Measurements from ENCODE around the gene AK2. TPM values are rescaled to one million over a fixed set of nuclear protein-coding genes. Genes with fewer than 3 reads are reported as not detected.

Gene AK2
- polyA plus RNA-seq, 3 donors, result 68.8 to 180 (median 162) TPM

DNA sequence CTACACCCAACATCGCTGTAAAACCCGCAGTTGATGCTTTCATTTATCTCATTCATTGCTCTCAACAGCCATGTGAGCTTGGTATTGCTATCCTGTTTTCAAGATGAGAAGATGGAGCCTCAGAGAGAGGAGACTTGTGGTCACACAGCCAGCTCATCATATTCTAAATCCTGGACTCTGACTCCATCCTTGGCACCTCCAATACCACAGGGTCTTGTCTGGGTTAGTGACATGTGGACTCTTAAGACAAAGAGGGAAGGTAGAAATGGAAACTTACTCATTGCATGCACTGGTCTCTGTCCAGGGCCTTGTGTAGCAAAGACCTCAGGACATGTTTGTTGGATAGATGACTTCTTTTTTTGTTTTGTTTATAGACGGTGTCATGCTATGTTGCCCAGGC lies 65.1 kb downstream of the AK2 start:
- Mint-ChIP-seq H3K9me3 (peaks cover 0 to 13% (median 5%) of the 10 kb centered on the region in 7 donors), H3K27me3 (ENCODE audit: low read depth in 3 of 3) (peaks cover 27 to 30% (median 29%) of the 10 kb centered on the region in 3 donors), H3K36me3 (peaks cover 9 to 18% of the 10 kb centered on the region in 2 donors), H3K27ac (no peak overlapping the region), H3K4me1 (peaks cover 27% of the 10 kb centered on the region), H3K4me3 (peak overlapping the region in 1 of 2 donors; percentile 94)
- Histone ChIP-seq H3K4me2 (replicated peaks; ENCODE audit: extremely low read depth, low read length, poor library complexity, severe bottlenecking) (no peak overlapping the region), H3K4me3 (replicated peaks in 1 of 3; ENCODE audit: low read depth in 2 of 3, low read length in 3 of 3) (no peak overlapping the region), H3K9me3 (replicated peaks in 1 of 2; ENCODE audit: control insufficient read depth in 1 of 2, insufficient read depth in 1 of 2, low read length in 2 of 2) (no peaks in the 10 kb centered on the region), H3K27ac (ENCODE audit: low read depth in 1 of 2, low read length in 2 of 2) (no peak overlapping the region), H2AFZ (ENCODE audit: insufficient read depth, low read depth, low read length, poor library complexity, severe bottlenecking) (no peak overlapping the region), H3K9ac (ENCODE audit: insufficient read depth, low read length, poor library complexity, severe bottlenecking) (no peak overlapping the region), H4K20me1 (ENCODE audit: insufficient read depth, low read length) (no peaks in the 10 kb centered on the region), H3K36me3 (replicated peaks in 1 of 2; ENCODE audit: control insufficient read depth in 1 of 2, insufficient read depth in 2 of 2, low read length in 2 of 2) (no peaks in the 10 kb centered on the region), H3K27me3 (ENCODE audit: control insufficient read depth in 2 of 2, insufficient read depth in 2 of 2, low read length in 2 of 2) (peaks cover 22 to 26% of the 10 kb centered on the region in 2 donors), H3K4me1 (ENCODE audit: control insufficient read depth in 1 of 2, insufficient read depth in 2 of 2, low read length in 2 of 2) (peaks cover 16 to 22% of the 10 kb centered on the region in 2 donors), H3K79me2 (ENCODE audit: insufficient read depth, low read length) (no peaks in the 10 kb centered on the region)
- no peak for DNase-seq
- WGBS (ENCODE audit: insufficient coverage), result no CpG with 5 or more reads among the region's 3 CpGs
- TF ChIP-seq, protein P1, sequence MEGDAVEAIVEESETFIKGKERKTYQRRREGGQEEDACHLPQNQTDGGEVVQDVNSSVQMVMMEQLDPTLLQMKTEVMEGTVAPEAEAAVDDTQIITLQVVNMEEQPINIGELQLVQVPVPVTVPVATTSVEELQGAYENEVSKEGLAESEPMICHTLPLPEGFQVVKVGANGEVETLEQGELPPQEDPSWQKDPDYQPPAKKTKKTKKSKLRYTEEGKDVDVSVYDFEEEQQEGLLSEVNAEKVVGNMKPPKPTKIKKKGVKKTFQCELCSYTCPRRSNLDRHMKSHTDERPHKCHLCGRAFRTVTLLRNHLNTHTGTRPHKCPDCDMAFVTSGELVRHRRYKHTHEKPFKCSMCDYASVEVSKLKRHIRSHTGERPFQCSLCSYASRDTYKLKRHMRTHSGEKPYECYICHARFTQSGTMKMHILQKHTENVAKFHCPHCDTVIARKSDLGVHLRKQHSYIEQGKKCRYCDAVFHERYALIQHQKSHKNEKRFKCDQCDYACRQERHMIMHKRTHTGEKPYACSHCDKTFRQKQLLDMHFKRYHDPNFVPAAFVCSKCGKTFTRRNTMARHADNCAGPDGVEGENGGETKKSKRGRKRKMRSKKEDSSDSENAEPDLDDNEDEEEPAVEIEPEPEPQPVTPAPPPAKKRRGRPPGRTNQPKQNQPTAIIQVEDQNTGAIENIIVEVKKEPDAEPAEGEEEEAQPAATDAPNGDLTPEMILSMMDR (IDR thresholded peaks at IDR 0.05), result no peak
- intact Hi-C loops (cut with micrococcal nuclease), result no loop called here

DNA sequence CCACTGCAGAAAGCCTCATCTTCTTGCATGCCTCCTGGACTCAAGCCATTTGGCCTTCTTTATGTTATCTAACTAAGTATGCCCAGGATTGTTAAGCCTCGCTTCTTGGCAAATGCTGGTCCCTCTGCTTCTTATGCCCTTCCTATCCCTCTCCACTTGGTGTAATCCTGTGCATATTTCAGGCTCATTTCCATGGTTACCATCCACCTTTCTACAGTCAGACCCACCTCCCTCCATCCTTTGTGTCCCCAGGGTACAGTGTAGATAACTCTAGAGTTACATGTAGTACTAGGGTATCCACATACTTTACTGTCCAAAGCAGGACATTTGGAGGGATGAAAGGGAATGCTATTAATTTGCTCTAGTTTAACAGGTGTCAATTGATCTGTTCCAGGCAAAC lies 65.5 kb downstream of the AK2 start:
- H3K79me2 ChIP-seq (ENCODE audit: insufficient read depth, low read length), result no peaks in the 10 kb centered on the region
- H3K36me3 ChIP-seq (replicated peaks in 1 of 2; ENCODE audit: control insufficient read depth in 1 of 2, insufficient read depth in 2 of 2, low read length in 2 of 2), result no peaks in the 10 kb centered on the region
- peaks cover 22 to 26% of the 10 kb centered on the region in 2 donors for H3K27me3 ChIP-seq (ENCODE audit: control insufficient read depth in 2 of 2, insufficient read depth in 2 of 2, low read length in 2 of 2)
- H3K9me3 ChIP-seq (replicated peaks in 1 of 2; ENCODE audit: control insufficient read depth in 1 of 2, insufficient read depth in 1 of 2, low read length in 2 of 2), result no peaks in the 10 kb centered on the region
- TF ChIP-seq, protein P1 (IDR thresholded peaks at IDR 0.05), result no peak
- H3K4me3 ChIP-seq (replicated peaks in 1 of 3; ENCODE audit: low read depth in 2 of 3, low read length in 3 of 3), result no peak overlapping the region
- DNase-seq, result no peak
- 100% methylated on average over 1 of the region's 1 CpG for WGBS (ENCODE audit: insufficient coverage)
- no peak overlapping the region for H3K4me2 ChIP-seq (replicated peaks; ENCODE audit: extremely low read depth, low read length, poor library complexity, severe bottlenecking)
- peak overlapping the region in 2 of 7 donors; percentile 5 to 73 for H3K27ac Mint-ChIP-seq
- no peak overlapping the region for H2AFZ ChIP-seq (ENCODE audit: insufficient read depth, low read depth, low read length, poor library complexity, severe bottlenecking)
- no peak overlapping the region for H3K9ac ChIP-seq (ENCODE audit: insufficient read depth, low read length, poor library complexity, severe bottlenecking)
- peaks cover 27 to 30% (median 29%) of the 10 kb centered on the region in 3 donors for H3K27me3 Mint-ChIP-seq (ENCODE audit: low read depth in 3 of 3)
- intact Hi-C loops (cut with micrococcal nuclease), result no loop called here
- H3K9me3 Mint-ChIP-seq, result peaks cover 0 to 13% (median 5%) of the 10 kb centered on the region in 7 donors
- peaks cover 28% of the 10 kb centered on the region for H3K4me1 Mint-ChIP-seq
- H3K4me3 Mint-ChIP-seq, result peak overlapping the region in 1 of 2 donors; percentile 54
- H3K27ac ChIP-seq (ENCODE audit: low read depth in 1 of 2, low read length in 2 of 2), result no peak overlapping the region
- H3K36me3 Mint-ChIP-seq, result peaks cover 9 to 18% of the 10 kb centered on the region in 2 donors
- peaks cover 16 to 23% of the 10 kb centered on the region in 2 donors for H3K4me1 ChIP-seq (ENCODE audit: control insufficient read depth in 1 of 2, insufficient read depth in 2 of 2, low read length in 2 of 2)
- H4K20me1 ChIP-seq (ENCODE audit: insufficient read depth, low read length), result no peaks in the 10 kb centered on the region

All from CD14-positive monocyte (primary cell).